Adipocyte (in vitro differentiated cells): ENCODE results near the gene RWDD2A.

Source experiments
- DNase-seq: peaks from one replicate; pipeline ENCODE4 v3.0.0-alpha.2; 2015; ENCODE audit warnings: low read depth
- H3K27me3 ChIP-seq: replicated peaks from 2 replicates; pipeline ENCODE4 v1.7.0; 2013; ENCODE audit warnings: mild to moderate bottlenecking, low read length, moderate library complexity; ENCODE audit not compliant: control insufficient read depth, insufficient read depth
- H3K36me3 ChIP-seq: 2 replicates; pipeline ENCODE4 v1.7.0; 2013; ENCODE audit warnings: low read length, mild to moderate bottlenecking, moderate library complexity; ENCODE audit not compliant: control insufficient read depth, insufficient read depth, severe bottlenecking
- H3K4me1 ChIP-seq: 2 replicates; pipeline ENCODE4 v1.7.0; 2013; ENCODE audit warnings: mild to moderate bottlenecking, low read length, moderate library complexity; ENCODE audit not compliant: control insufficient read depth, insufficient read depth
- H3K4me3 ChIP-seq: 2 replicates; pipeline ENCODE4 v1.7.0; 2013; ENCODE audit warnings: mild to moderate bottlenecking, low read length, moderate library complexity
- H3K9ac ChIP-seq: 2 replicates; pipeline ENCODE4 v1.7.0; 2013; ENCODE audit warnings: mild to moderate bottlenecking, low read length, moderate library complexity
- H3K9me3 ChIP-seq: 2 replicates; pipeline ENCODE4 v1.7.0; 2013; ENCODE audit warnings: mild to moderate bottlenecking, low read length, moderate library complexity; ENCODE audit not compliant: control insufficient read depth

Gene RWDD2A

GRCh38 chr6:83247471-83247870 is 54.3 kb downstream of the RWDD2A start:
- Histone ChIP-seq H3K4me3 (no peak overlapping the region), H3K4me1 (peaks cover 3% of the 10 kb centered on the region), H3K27me3 (no peaks in the 10 kb centered on the region), H3K9ac (no peak overlapping the region), H3K9me3 (no peaks in the 10 kb centered on the region), H3K36me3 (peaks cover 75% of the 10 kb centered on the region)
- no peak for DNase-seq
